NCI-H2196 (cell line): ENCODE data around the gene PPP1R14B.

Experiments used
- DNase-seq: peaks from one replicate; lab custom pipeline; 2025; ENCODE audit not compliant: unreplicated experiment; lab: John Stamatoyannopoulos, UW

Gene PPP1R14B

GRCh38 chr11:64261556-64262080 is 14.9 kb upstream of the PPP1R14B start:
- no peak for DNase-seq

- DNase-seq, result no peak
Measured at GRCh38 chr11:64260147-64260708, 13.5 kb upstream of the PPP1R14B start.

GRCh38 chr11:64259533-64260067 is 12.9 kb upstream of the PPP1R14B start:
- no peak for DNase-seq

GRCh38 chr11:64258946-64259532 is 12.3 kb upstream of the PPP1R14B start:
- no peak for DNase-seq

- no peak for DNase-seq
Measured at GRCh38 chr11:64258356-64258755, 11.6 kb upstream of the PPP1R14B start.

- no peak for DNase-seq
Measured at GRCh38 chr11:64256300-64256699, 9.6 kb upstream of the PPP1R14B start.

- DNase-seq, result no peak
Measured at GRCh38 chr11:64255135-64256128, 8.7 kb upstream of the PPP1R14B start.

GRCh38 chr11:64254326-64254725 is 7.6 kb upstream of the PPP1R14B start:
- no peak for DNase-seq

GRCh38 chr11:64253481-64253880 is 6.7 kb upstream of the PPP1R14B start:
- DNase-seq, result no peak

GRCh38 chr11:64253043-64253442 is 6.3 kb upstream of the PPP1R14B start:
- DNase-seq, result no peak

- no peak for DNase-seq
Measured at GRCh38 chr11:64252003-64252872, 5.5 kb upstream of the PPP1R14B start.

- DNase-seq, result no peak
Measured at GRCh38 chr11:64251753-64252002, 4.9 kb upstream of the PPP1R14B start.

GRCh38 chr11:64251016-64251752 is 4.4 kb upstream of the PPP1R14B start, which contains the start of gene PLCB3:
TSS of gene PLCB3 (plus strand) at chr11:64251530. CDS start at chr11:64251650, 120 bp downstream.
- DNase-seq, result peak; percentile 59

GRCh38 chr11:64250415-64251015 is 3.8 kb upstream of the PPP1R14B start:
- DNase-seq, result peak; percentile 22

GRCh38 chr11:64249563-64250414 is 3.0 kb upstream of the PPP1R14B start:
- DNase-seq, result no peak

- no peak for DNase-seq
Measured at GRCh38 chr11:64249038-64249437, 2.3 kb upstream of the PPP1R14B start.

GRCh38 chr11:64248578-64248977 is 1.8 kb upstream of the PPP1R14B start:
- DNase-seq, result no peak

- no peak for DNase-seq
Measured at GRCh38 chr11:64247729-64248531, 1.2 kb upstream of the PPP1R14B start.
